Measurements from ENCODE around the gene UIMC1.

GRCh38 chr5:176887252-176887849, 119.2 kb downstream of the UIMC1 start:
- TF ChIP-seq, protein P1, sequence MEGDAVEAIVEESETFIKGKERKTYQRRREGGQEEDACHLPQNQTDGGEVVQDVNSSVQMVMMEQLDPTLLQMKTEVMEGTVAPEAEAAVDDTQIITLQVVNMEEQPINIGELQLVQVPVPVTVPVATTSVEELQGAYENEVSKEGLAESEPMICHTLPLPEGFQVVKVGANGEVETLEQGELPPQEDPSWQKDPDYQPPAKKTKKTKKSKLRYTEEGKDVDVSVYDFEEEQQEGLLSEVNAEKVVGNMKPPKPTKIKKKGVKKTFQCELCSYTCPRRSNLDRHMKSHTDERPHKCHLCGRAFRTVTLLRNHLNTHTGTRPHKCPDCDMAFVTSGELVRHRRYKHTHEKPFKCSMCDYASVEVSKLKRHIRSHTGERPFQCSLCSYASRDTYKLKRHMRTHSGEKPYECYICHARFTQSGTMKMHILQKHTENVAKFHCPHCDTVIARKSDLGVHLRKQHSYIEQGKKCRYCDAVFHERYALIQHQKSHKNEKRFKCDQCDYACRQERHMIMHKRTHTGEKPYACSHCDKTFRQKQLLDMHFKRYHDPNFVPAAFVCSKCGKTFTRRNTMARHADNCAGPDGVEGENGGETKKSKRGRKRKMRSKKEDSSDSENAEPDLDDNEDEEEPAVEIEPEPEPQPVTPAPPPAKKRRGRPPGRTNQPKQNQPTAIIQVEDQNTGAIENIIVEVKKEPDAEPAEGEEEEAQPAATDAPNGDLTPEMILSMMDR (IDR thresholded peaks at IDR 0.05; ENCODE audit: insufficient read depth, low read length, poor library complexity, severe bottlenecking): no peak
- no peak for TF ChIP-seq EZH2phosphoT487 (conservative IDR thresholded peaks at IDR 0.05; ENCODE audit: low read length)

All from SU-DHL-6 (cell line).